ENCODE measurements around the gene RECK.

Gene RECK

DNA sequence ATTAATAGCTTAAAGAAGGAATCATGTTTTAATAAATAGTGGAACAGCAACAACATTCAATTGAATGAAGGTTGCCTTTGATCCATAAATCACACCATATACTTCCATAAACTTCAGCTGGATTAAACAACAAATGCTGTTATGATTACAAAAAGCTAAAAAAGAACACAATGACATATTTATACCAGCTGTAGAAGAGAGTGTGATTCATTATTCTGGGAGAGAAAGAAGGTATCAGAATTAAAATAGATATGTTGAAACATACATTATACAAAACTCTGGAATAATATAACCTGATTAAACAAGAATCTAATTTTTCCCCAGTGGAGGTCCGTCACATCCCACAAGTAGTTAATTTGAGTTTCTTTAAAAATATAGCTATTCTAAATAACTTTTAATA, 7.5 kb upstream of the RECK start:
- DNase-seq (ENCODE audit: low spot score): no peak

DNA sequence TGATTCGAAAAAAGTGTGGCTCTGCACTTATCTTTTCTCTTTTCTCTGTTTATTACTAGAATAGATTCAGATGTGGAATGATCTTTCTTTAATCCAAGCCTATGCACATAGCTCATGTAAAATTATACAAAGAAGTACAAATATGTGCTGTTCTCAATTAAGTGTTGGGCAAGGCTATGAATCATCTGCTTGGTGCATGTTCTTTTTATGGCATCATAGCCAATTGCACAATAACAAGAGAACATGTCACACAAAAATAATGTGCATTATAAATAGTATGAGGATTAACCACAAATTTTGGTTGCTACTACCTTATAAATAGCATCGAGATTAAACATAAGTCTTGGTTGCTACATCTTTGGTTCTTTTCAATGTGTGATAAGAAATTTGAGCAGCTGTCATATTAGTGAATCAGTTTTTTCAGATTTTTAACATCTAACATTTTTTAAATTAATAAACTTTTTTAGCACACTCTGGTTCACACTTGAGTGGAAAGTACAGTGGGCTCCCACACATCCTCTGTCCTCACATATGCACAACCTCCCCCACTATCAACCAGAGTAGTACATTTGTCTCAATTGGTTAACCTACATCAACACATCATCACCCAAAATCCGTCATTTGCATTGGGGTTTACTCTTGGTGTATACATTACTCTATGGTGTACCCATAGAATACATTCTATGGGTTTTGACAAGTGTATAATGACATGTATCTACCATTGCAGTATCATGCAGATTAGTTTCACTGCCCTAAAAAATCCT, 6.8 kb upstream of the RECK start:
- DNase-seq (ENCODE audit: low spot score): no peak

DNA sequence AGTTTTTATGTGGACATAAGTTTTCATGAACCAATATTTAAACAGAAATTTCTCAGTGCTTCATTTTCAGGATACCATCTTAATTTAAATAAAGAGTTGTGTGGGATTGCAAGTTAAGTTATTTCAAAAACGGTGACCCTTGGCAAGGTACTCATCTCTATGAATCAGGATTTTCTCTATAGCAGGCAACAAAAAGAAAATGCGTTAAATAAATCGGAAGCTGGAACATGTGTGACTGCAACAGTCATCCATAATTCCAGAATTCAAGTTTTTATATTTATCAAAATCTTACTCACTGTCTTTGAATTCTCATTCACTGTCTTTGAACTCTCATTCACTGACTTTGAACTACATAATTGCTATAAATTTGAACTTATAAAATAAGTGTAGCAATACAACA, 5.8 kb upstream of the RECK start:
- DNase-seq (ENCODE audit: low spot score): no peak

GRCh38 chr9:36031774-36032555, 4.7 kb upstream of the RECK start:
- DNase-seq (ENCODE audit: low spot score): no peak

GRCh38 chr9:36033788-36034187, 2.9 kb upstream of the RECK start:
- no peak for DNase-seq (ENCODE audit: low spot score)

DNA sequence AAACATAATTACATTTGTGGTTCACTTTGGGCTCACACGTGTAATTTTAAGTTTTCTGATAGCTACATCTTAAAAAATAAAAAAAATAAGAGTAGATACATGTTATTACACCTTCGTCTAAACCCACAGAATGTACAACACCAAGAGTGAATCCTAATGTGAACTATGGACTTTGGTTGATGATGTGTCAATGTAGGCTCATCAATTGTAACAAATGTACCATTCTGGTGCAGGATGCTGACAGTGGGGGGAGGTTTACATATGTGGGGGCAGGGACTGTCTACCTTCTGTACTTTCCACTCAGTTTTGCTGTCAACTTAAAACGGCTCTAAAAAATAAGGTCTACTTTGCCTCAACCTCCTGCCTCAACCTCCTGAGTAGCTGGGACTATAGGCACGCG, 2.5 kb upstream of the RECK start:
- no peak for DNase-seq (ENCODE audit: low spot score)

- DNase-seq (ENCODE audit: low spot score): no peak
Measured at GRCh38 chr9:36035006-36035405, 1.7 kb upstream of the RECK start.

- DNase-seq (ENCODE audit: low spot score): no peak
Measured at GRCh38 chr9:36036253-36036779, 397 bp upstream of the RECK start.

DNA sequence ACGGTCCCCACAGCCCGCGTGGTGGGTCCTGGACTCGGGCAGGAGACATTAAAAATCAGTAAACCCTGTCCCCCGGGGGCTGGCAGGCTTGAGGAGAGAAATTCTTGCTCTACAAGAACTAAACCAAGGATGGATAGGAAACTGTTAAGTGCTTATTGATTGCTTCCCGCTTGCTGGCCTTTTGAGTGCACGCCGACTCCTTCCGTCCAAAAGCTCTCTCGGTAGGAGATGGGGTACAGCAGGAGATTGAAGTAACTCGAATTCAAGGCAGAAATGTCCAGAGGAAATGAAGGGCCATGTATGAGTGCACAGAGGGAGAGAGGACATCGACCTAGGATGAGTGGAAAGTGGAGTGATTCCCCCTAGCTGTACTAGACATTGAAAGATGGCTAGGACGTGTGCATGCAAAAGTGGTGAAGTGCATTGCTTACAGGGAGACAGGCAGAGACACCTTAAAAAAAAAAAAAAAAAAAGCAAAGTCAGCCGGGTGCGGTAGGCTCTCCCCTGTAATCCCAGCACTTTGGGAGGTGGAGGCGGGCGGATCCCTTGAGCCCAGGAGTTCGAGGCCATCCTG, 923 bp downstream of the RECK start:
- no peak for DNase-seq (ENCODE audit: low spot score)

DNA sequence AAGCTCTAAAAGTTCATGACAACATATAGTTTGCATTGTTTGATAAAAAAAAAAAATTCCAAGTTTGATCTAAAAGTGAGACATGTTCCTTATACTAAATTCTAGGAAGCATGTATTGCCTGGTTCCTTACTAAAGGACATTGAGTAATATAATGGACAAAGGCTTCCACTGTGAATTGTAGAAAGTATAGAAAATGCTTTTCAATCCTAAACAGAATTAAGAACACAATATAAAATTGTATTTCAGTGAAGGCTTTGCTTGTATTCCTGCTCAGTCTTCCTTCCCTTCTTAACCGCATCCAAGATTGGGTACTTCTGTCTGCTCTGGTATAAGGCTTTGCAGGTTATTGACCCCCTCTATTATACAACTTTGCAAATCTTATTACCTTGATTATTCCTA, 2.4 kb downstream of the RECK start:
- no peak for DNase-seq (ENCODE audit: low spot score)

GRCh38 chr9:36039696-36040095, 3.0 kb downstream of the RECK start:
- DNase-seq (ENCODE audit: low spot score): no peak

GRCh38 chr9:36040271-36040925, 3.7 kb downstream of the RECK start:
- no peak for DNase-seq (ENCODE audit: low spot score)

DNA sequence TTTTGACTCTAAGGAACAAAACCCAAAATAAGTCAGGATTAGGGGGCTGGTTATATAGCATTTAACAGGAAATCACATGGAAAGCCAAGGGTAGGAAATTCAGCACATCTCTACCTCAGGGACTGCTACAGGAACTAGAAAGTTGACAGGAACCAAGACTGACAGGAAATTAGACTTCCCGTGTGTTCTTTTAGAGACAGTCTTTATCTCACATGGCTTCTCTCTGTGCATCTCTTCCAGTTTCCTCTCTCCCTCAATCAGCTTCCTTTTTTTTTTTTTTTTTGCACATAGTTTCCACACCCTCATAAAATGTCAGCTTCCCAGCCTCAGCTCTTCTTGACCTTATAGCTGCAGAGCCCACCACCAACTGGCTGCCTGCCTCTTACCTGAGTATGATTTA, 4.8 kb downstream of the RECK start:
- DNase-seq (ENCODE audit: low spot score): no peak

- no peak for DNase-seq (ENCODE audit: low spot score)
Measured at GRCh38 chr9:36045610-36046009, 8.9 kb downstream of the RECK start.

DNA sequence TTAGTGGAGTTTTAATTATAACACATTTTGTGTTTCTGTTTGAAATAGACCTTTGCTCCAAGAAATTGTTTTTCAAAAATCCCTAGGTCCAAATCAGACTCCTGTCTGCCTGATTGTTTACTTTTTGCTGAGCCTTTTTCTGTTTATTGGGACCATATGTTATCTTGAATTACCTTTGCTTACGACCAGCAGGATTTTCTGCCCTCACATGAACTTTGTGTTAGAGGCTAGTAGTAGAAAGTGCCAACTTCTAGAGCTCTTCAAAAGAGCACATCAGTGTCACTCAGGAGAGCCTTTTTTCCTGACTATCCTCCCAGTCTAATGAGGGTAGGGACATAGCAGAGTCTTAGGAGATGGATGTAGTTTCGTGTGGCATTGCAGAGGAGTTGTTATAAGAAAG, 10.2 kb downstream of the RECK start:
- DNase-seq (ENCODE audit: low spot score): no peak

- no peak for DNase-seq (ENCODE audit: low spot score)
Measured at GRCh38 chr9:36049408-36049807, 12.7 kb downstream of the RECK start.

DNA sequence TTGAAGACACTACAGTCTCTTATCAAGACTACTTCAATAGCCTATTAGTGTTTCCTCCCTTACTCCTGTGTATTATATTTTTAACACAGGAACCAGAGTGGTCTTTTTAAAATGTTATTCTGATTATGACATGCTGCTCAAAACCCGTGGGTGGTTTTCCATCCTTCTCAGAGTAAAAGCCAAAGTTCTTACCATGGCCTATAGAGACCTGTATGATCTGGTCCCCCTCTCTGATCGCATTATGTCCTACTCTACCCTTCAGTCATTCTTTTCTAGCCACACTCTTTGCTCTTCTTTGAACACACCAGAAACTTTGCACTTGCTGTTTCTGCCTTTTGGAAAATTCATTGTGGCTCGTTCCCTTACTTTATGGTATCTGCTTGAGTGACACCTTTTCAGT, 13.8 kb downstream of the RECK start:
- DNase-seq (ENCODE audit: low spot score): no peak

GRCh38 chr9:36051317-36051716, 14.6 kb downstream of the RECK start:
- DNase-seq (ENCODE audit: low spot score): no peak

DNA sequence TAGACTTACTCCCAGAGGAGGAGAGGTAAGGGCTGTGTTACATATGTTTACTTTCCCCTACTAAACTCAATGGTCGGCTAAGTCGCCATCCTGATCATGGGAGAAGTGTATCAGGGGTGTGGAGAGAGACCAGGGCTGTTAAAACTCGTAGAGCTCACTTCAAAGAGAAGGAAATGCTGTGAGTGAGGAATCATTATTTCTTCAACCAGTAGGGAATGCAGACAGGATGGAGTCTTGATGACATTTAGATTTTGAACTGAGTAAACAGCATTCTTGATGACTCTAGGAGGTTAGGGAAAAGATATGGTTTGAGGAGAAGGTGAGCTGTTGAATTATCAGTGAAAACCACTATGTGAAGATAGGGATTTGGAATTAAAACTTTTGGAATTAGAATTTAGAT, 17.3 kb downstream of the RECK start:
- no peak for DNase-seq (ENCODE audit: low spot score)

DNA sequence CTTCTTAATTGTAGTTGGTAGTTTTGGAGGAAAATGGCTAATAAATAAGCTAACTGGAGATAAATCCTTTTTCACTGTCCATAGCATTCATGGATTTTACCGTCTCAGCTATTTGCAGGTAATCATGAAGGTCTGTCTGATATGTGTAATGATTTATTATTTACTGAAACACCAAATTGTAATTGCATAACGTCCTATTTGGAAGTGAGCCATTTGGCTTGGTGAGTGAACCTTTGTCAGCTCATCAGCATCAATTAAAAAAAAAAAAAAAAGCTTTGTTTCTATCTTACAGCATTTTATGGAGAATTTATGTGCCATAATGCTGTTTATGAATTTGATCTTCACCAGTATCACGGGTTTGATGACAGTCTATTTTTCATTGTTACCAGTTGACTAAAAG, 20.2 kb downstream of the RECK start:
- no peak for DNase-seq (ENCODE audit: low spot score)

DNA sequence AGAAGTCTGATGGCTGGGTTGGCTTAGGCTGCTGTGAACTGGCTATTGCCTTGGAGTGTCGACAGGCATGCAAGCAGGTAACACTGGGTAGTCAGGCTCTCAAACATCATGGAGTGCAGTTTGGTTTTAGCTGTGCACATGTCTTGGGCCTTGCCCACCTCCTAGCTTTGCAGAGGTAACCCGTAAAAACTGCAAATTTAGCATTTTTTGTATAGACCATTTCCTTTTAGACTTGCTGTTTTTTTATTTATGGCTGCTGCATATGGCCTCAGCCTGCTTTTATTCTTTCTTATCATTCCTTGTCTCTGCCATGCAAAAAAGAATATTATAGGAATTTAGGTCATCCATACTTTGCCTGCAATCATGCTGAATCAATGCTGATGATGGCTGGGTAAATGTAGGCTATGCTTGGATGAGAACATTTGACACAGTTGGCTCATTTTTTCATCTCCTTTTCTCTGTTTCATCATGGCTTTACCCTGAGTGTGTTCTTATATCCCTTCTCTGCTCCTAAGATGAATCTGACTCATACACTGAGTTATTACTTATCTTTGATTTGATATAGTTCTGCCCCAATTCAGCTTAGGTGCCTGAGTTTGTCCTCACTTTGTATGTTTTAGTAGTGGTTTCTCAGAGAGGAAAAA, 27.2 kb downstream of the RECK start:
- no peak for DNase-seq (ENCODE audit: low spot score)

- DNase-seq (ENCODE audit: low spot score): no peak
Measured at GRCh38 chr9:36064448-36065037, 27.8 kb downstream of the RECK start.

All from iPS-NIHi11 (cell line).